Measurements from ENCODE around the gene MCF2L2. TPM values are rescaled to one million over a fixed set of nuclear protein-coding genes. Genes with fewer than 3 reads are reported as not detected.

The MCF2L2 gene
- total RNA-seq, 1 donor from 2014 or later = 2.0 TPM

GRCh38 chr3:183385698-183386613 is 42.5 kb downstream of the MCF2L2 start:
- no peaks in the 10 kb centered on the region for H3K36me3 ChIP-seq
- no peak for DNase-seq (ENCODE audit: extremely low spot score in 2 of 2)
- intact Hi-C loops (cut with DNase I) = no loop called here
- peak overlapping the region; percentile 6 for H3K27ac ChIP-seq
- H3K9me3 ChIP-seq = no peaks in the 10 kb centered on the region
- no peak for TF ChIP-seq POLR2A (IDR thresholded peaks at IDR 0.05)
- TF ChIP-seq, protein P1, sequence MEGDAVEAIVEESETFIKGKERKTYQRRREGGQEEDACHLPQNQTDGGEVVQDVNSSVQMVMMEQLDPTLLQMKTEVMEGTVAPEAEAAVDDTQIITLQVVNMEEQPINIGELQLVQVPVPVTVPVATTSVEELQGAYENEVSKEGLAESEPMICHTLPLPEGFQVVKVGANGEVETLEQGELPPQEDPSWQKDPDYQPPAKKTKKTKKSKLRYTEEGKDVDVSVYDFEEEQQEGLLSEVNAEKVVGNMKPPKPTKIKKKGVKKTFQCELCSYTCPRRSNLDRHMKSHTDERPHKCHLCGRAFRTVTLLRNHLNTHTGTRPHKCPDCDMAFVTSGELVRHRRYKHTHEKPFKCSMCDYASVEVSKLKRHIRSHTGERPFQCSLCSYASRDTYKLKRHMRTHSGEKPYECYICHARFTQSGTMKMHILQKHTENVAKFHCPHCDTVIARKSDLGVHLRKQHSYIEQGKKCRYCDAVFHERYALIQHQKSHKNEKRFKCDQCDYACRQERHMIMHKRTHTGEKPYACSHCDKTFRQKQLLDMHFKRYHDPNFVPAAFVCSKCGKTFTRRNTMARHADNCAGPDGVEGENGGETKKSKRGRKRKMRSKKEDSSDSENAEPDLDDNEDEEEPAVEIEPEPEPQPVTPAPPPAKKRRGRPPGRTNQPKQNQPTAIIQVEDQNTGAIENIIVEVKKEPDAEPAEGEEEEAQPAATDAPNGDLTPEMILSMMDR (IDR thresholded peaks at IDR 0.05) = peak; percentile 62 to 82 (median 71)
- peak in 1 of 2 donors; percentile 52 for TF ChIP-seq POLR2AphosphoS5 (IDR thresholded peaks at IDR 0.05; ENCODE audit: insufficient read depth in 1 of 2, low read depth in 1 of 2)
- H3K4me3 ChIP-seq = no peak overlapping the region
- H3K4me1 ChIP-seq = no peaks in the 10 kb centered on the region
- H3K27me3 ChIP-seq = no peaks in the 10 kb centered on the region

DNA sequence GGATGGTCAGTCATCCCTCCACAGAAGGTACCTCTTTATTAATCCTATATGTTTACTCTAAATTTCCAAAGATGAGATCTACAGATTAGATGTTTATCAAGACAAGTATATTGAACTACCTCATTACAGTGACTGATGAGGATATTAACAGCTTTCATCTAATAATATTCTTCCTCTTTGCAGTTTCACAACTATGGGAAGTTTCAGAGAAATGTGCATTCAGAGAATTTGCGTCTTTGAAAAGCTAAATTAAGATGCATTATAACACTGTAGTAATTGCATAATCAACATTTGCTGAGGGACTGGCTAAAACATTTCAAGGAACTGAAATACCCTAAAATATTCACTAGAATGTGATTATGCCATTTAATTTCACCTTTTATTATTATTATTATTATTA is 46.7 kb downstream of the MCF2L2 start:
- Histone ChIP-seq H3K27me3 (no peaks in the 10 kb centered on the region), H3K27ac (no peak overlapping the region), H3K4me3 (no peak overlapping the region), H3K4me1 (no peaks in the 10 kb centered on the region), H3K36me3 (no peaks in the 10 kb centered on the region), H3K9me3 (no peaks in the 10 kb centered on the region)
- TF ChIP-seq, protein P1 (IDR thresholded peaks at IDR 0.05) = no peak
- TF ChIP-seq POLR2A (IDR thresholded peaks at IDR 0.05) (no peak), POLR2AphosphoS5 (IDR thresholded peaks at IDR 0.05; ENCODE audit: insufficient read depth in 1 of 2, low read depth in 1 of 2) (no peak)
- intact Hi-C loops (cut with DNase I) = loop anchor here (5.0 kb wide), 1 partner anchor 199 kb away; no protein-coding TSS in a partner anchor
- no peak for DNase-seq (ENCODE audit: extremely low spot score in 2 of 2)

DNA sequence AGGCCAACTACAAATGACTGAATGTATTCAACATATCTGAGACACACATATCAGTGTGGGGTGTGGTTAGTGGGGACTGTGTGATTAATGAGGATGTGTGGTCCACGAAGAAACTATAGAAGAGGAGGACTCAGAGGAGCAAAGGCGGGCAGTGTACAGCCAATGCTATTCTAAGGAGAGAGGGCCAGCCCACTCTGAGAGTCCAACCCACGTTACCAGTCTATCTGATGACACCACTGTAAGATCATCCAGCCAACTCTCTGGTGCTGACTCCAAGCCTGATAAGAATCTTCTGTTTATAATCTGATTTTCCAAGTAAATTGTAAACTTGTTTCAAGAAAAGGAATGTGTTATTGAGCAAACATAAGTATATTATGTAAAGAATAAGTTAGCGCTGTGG is 47.2 kb downstream of the MCF2L2 start:
- DNase-seq (ENCODE audit: extremely low spot score in 2 of 2) = no peak
- Histone ChIP-seq H3K4me3 (no peak overlapping the region), H3K9me3 (no peaks in the 10 kb centered on the region), H3K27ac (no peak overlapping the region), H3K4me1 (no peaks in the 10 kb centered on the region), H3K36me3 (no peaks in the 10 kb centered on the region), H3K27me3 (no peaks in the 10 kb centered on the region)
- intact Hi-C loops (cut with DNase I) = loop anchor here (5.0 kb wide), 1 partner anchor 199 kb away; no protein-coding TSS in a partner anchor
- TF ChIP-seq, protein P1 (IDR thresholded peaks at IDR 0.05) = no peak
- TF ChIP-seq POLR2AphosphoS5 (IDR thresholded peaks at IDR 0.05; ENCODE audit: insufficient read depth in 1 of 2, low read depth in 1 of 2) (no peak), POLR2A (IDR thresholded peaks at IDR 0.05) (no peak)

- Histone ChIP-seq H3K36me3 (no peaks in the 10 kb centered on the region), H3K27ac (no peak overlapping the region), H3K4me3 (no peak overlapping the region), H3K9me3 (no peaks in the 10 kb centered on the region), H3K27me3 (no peaks in the 10 kb centered on the region), H3K4me1 (no peaks in the 10 kb centered on the region)
- intact Hi-C loops (cut with DNase I) = no loop called here
- no peak for DNase-seq (ENCODE audit: extremely low spot score in 2 of 2)
- TF ChIP-seq POLR2AphosphoS5 (IDR thresholded peaks at IDR 0.05; ENCODE audit: insufficient read depth in 1 of 2, low read depth in 1 of 2) (no peak), POLR2A (IDR thresholded peaks at IDR 0.05) (no peak)
- TF ChIP-seq, protein P1 (IDR thresholded peaks at IDR 0.05) = no peak
Measured at GRCh38 chr3:183378951-183379350, 49.5 kb downstream of the MCF2L2 start.

GRCh38 chr3:183378545-183378944 is 49.9 kb downstream of the MCF2L2 start:
- Histone ChIP-seq H3K27ac (no peak overlapping the region), H3K36me3 (no peaks in the 10 kb centered on the region), H3K4me1 (no peaks in the 10 kb centered on the region), H3K9me3 (no peaks in the 10 kb centered on the region), H3K27me3 (no peaks in the 10 kb centered on the region), H3K4me3 (no peak overlapping the region)
- no peak for DNase-seq (ENCODE audit: extremely low spot score in 2 of 2)
- TF ChIP-seq, protein P1 (IDR thresholded peaks at IDR 0.05) = no peak
- no peak for TF ChIP-seq POLR2AphosphoS5 (IDR thresholded peaks at IDR 0.05; ENCODE audit: insufficient read depth in 1 of 2, low read depth in 1 of 2)
- TF ChIP-seq POLR2A (IDR thresholded peaks at IDR 0.05) = no peak
- intact Hi-C loops (cut with DNase I) = no loop called here

Data from vagina (tissue), 2 donors.